GM21390 (cell line): Measurements from ENCODE around the gene SPTBN1.
A peak's percentile ranks its signal among the peaks of the same experiment; 100 is the strongest.

Experiments used
- ATAC-seq: cut with Tn5 transposase; IDR thresholded peaks from one replicate; pipeline ENCODE4 v1.9.1; 2021; ENCODE audit not compliant: unreplicated experiment

Gene SPTBN1

GRCh38 chr2:54586494-54586893 lies 130.4 kb downstream of the SPTBN1 start:
- ATAC-seq = no peak

- ATAC-seq = no peak
Measured at GRCh38 chr2:54587171-54588016, 131.3 kb downstream of the SPTBN1 start.

- no peak for ATAC-seq
Measured at GRCh38 chr2:54588244-54588899, 132.2 kb downstream of the SPTBN1 start.

GRCh38 chr2:54589038-54589339 lies 132.9 kb downstream of the SPTBN1 start:
- no peak for ATAC-seq

GRCh38 chr2:54589340-54590215 lies 133.5 kb downstream of the SPTBN1 start:
- peak; percentile 41 for ATAC-seq

- ATAC-seq = no peak
Measured at GRCh38 chr2:54590216-54591120, 134.3 kb downstream of the SPTBN1 start.

- ATAC-seq = no peak
Measured at GRCh38 chr2:54591551-54591950, 135.4 kb downstream of the SPTBN1 start.

GRCh38 chr2:54593249-54593648 lies 137.1 kb downstream of the SPTBN1 start:
- no peak for ATAC-seq

- no peak for ATAC-seq
Measured at GRCh38 chr2:54594048-54594447, 137.9 kb downstream of the SPTBN1 start.

- ATAC-seq = no peak
Measured at GRCh38 chr2:54595161-54595803, 139.2 kb downstream of the SPTBN1 start.

GRCh38 chr2:54595999-54596902 lies 140.1 kb downstream of the SPTBN1 start:
- no peak for ATAC-seq

GRCh38 chr2:54597153-54597848 lies 141.2 kb downstream of the SPTBN1 start:
- no peak for ATAC-seq

GRCh38 chr2:54598347-54599325 lies 142.5 kb downstream of the SPTBN1 start:
- no peak for ATAC-seq

- ATAC-seq = no peak
Measured at GRCh38 chr2:54599326-54599710, 143.2 kb downstream of the SPTBN1 start.

- ATAC-seq = no peak
Measured at GRCh38 chr2:54599914-54600313, 143.8 kb downstream of the SPTBN1 start.

GRCh38 chr2:54601339-54601738 lies 145.2 kb downstream of the SPTBN1 start:
- no peak for ATAC-seq

GRCh38 chr2:54602736-54603322 lies 146.7 kb downstream of the SPTBN1 start:
- no peak for ATAC-seq
